GM23338 (cell line): ENCODE measurements around the gene STPG2.

Experiments used
- CREB1 ChIP-seq: fragments of 250-450 bp; sonication (Bioruptor Pico); IDR thresholded peaks from 2 replicates; pipeline ENCODE4 v1.5.0; 2020; ENCODE audit warnings: low read depth, mild to moderate bottlenecking, moderate library complexity
- CTCF ChIP-seq, 2 experiments: fragments of 200-600 bp in 1 of 2; sonication (generic) in 1 of 2; conservative IDR thresholded peaks; 2 replicates each; pipeline versions ENCODE4 v1.5.1 to v1.6.1; 2016 to 2017; ENCODE audit warnings: antibody characterized with exemption in 2 of 2, low read depth in 2 of 2, mild to moderate bottlenecking in 2 of 2, moderate library complexity in 1 of 2
- ETS1 ChIP-seq: IDR thresholded peaks from 2 replicates; pipeline ENCODE4 v1.6.1; 2016; ENCODE audit warnings: antibody characterized with exemption
- EZH2 ChIP-seq: fragments of 200-600 bp; sonication (generic); IDR thresholded peaks from one replicate; pipeline ENCODE4 v1.8.0; 2017; ENCODE audit warnings: antibody characterized with exemption, mild to moderate bottlenecking, low read depth; ENCODE audit not compliant: unreplicated experiment
- EZH2phosphoT487 ChIP-seq: fragments of 200-600 bp; sonication (generic); IDR thresholded peaks from one replicate; pipeline ENCODE4 v1.8.1; 2018; ENCODE audit warnings: antibody characterized with exemption; ENCODE audit not compliant: unreplicated experiment
- JUNB ChIP-seq: IDR thresholded peaks from one replicate; pipeline ENCODE4 v1.6.1; 2016; ENCODE audit warnings: antibody characterized with exemption; ENCODE audit not compliant: unreplicated experiment
- NANOG ChIP-seq: IDR thresholded peaks from 2 replicates; pipeline ENCODE4 v1.6.1; 2016; ENCODE audit warnings: antibody characterized with exemption, borderline replicate concordance
- POLR2AphosphoS5 ChIP-seq: IDR thresholded peaks from 2 replicates; pipeline ENCODE4 v1.6.1; 2016; ENCODE audit warnings: antibody characterized with exemption, low read depth
- REST ChIP-seq: IDR thresholded peaks from one replicate; pipeline ENCODE4 v1.6.1; 2018; ENCODE audit warnings: antibody characterized with exemption; ENCODE audit not compliant: unreplicated experiment
- STAT1 ChIP-seq: IDR thresholded peaks from one replicate; pipeline ENCODE4 v1.6.1; 2016; ENCODE audit warnings: antibody characterized with exemption; ENCODE audit not compliant: unreplicated experiment
- ZNF114 ChIP-seq: fragments of 250-450 bp; sonication (Bioruptor Pico); IDR thresholded peaks from 2 replicates; pipeline ENCODE4 v1.5.0; 2020; ENCODE audit warnings: mild to moderate bottlenecking, moderate library complexity
- ZNF331 ChIP-seq: fragments of 250-450 bp; sonication (Bioruptor Pico); IDR thresholded peaks from 2 replicates; pipeline ENCODE4 v1.5.0; 2020; ENCODE audit warnings: low read depth, mild to moderate bottlenecking, moderate library complexity
- ZNF462 ChIP-seq: fragments of 250-450 bp; sonication (Bioruptor Pico); IDR thresholded peaks from 2 replicates; pipeline ENCODE4 v1.5.0; 2020; ENCODE audit warnings: mild to moderate bottlenecking, moderate library complexity

GRCh38 chr4:97639961-97640360 is 503.3 kb downstream of the STPG2 start:
- TF ChIP-seq CTCF (conservative IDR thresholded peaks at IDR 0.05; ENCODE audit: low read depth in 2 of 2) (no peak), STAT1 (no peak), EZH2 (no peak), EZH2phosphoT487 (no peak), POLR2AphosphoS5 (no peak), CREB1 (CRISPR knock-in tag) (no peak), JUNB (no peak), REST (no peak), NANOG (no peak), ETS1 (no peak), ZNF114 (CRISPR knock-in tag) (no peak), ZNF331 (CRISPR knock-in tag) (no peak), ZNF462 (no peak)
